Esophagus squamous epithelium (tissue), 4 donors: ENCODE results near the gene PEX14.

Experiments
- CTCF ChIP-seq, 6 experiments: fragments of 450-650 bp in 4 of 6; fragments of 200-600 bp in 2 of 6; sonication (generic) in 2 of 6; IDR thresholded peaks; one replicate each; pipeline ENCODE4 v1.5.1; 2016 to 2019; ENCODE audit warnings: antibody characterized with exemption in 6 of 6, mild to moderate bottlenecking in 4 of 6, moderate library complexity in 4 of 6
- POLR2A ChIP-seq, 4 donors: fragments of 450-650 bp; IDR thresholded peaks; one replicate each; pipeline ENCODE4 v1.6.1; 2017; ENCODE audit warnings: antibody characterized with exemption in 4 of 4, mild to moderate bottlenecking in 4 of 4, moderate library complexity in 3 of 4

GRCh38 chr1:10620776-10621175, 146.0 kb downstream of the PEX14 start:
- TF ChIP-seq POLR2A (IDR thresholded peaks at IDR 0.05) = no peak
- TF ChIP-seq CTCF (IDR thresholded peaks at IDR 0.05) = no peak
